GDM1 (cell line): ENCODE results near the gene SLC7A6.

ENCODE experiments used
- DNase-seq: peaks from one replicate; lab custom pipeline; 2025; lab: John Stamatoyannopoulos, UW

The SLC7A6 gene

GRCh38 chr16:68306633-68307032 lies 42.3 kb downstream of the SLC7A6 start:
- DNase-seq: no peak

- no peak for DNase-seq
These were observed 45.5 kb downstream of the SLC7A6 start for GRCh38 chr16:68309799-68310198.

GRCh38 chr16:68310437-68310773 lies 46.1 kb downstream of the SLC7A6 start:
- DNase-seq: no peak

- peak; percentile 71 for DNase-seq
These were observed 46.6 kb downstream of the SLC7A6 start, which contains the start of the genes PRMT7 and SLC7A6OS for GRCh38 chr16:68310774-68311511. TSS of gene PRMT7 (plus strand) at chr16:68311019. CDS start at chr16:68315980, 4,961 bp downstream. TSS of gene SLC7A6OS (minus strand) at chr16:68310946. CDS start at chr16:68310926, 20 bp downstream.

- DNase-seq: no peak
These were observed 48.8 kb downstream of the SLC7A6 start for GRCh38 chr16:68313116-68313515.

- DNase-seq: no peak
These were observed 55.0 kb downstream of the SLC7A6 start for GRCh38 chr16:68319185-68319908.

GRCh38 chr16:68324336-68324735 lies 60.0 kb downstream of the SLC7A6 start:
- no peak for DNase-seq

GRCh38 chr16:68324780-68325357 lies 60.5 kb downstream of the SLC7A6 start:
- DNase-seq: no peak

GRCh38 chr16:68328151-68328859 lies 64.0 kb downstream of the SLC7A6 start:
- peak; percentile 35 for DNase-seq

- DNase-seq: no peak
These were observed 64.6 kb downstream of the SLC7A6 start for GRCh38 chr16:68328860-68329390.

GRCh38 chr16:68331879-68332410 lies 67.6 kb downstream of the SLC7A6 start:
- no peak for DNase-seq

- DNase-seq: peak; percentile 61
These were observed 68.2 kb downstream of the SLC7A6 start for GRCh38 chr16:68332411-68333121.

GRCh38 chr16:68335175-68335574 lies 70.8 kb downstream of the SLC7A6 start:
- DNase-seq: no peak

GRCh38 chr16:68338326-68339119 lies 74.2 kb downstream of the SLC7A6 start:
- no peak for DNase-seq

- no peak for DNase-seq
These were observed 74.9 kb downstream of the SLC7A6 start for GRCh38 chr16:68339214-68339613.

GRCh38 chr16:68342620-68343019 lies 78.3 kb downstream of the SLC7A6 start:
- no peak for DNase-seq

- DNase-seq: no peak
These were observed 78.8 kb downstream of the SLC7A6 start for GRCh38 chr16:68343137-68343536.

GRCh38 chr16:68344252-68344651 lies 79.9 kb downstream of the SLC7A6 start:
- no peak for DNase-seq

GRCh38 chr16:68345351-68345810 lies 81.1 kb downstream of the SLC7A6 start:
- no peak for DNase-seq

GRCh38 chr16:68345958-68346635 lies 81.8 kb downstream of the SLC7A6 start:
- DNase-seq: no peak
